ENCODE results near the gene FAIM2. TPM values are rescaled to one million over a fixed set of nuclear protein-coding genes. Genes with fewer than 3 reads are reported as not detected.
A peak's percentile ranks its signal among the peaks of the same experiment; 100 is the strongest.

The FAIM2 gene
- total RNA-seq, 4 donors from 2014 or later = 0.13 to 1.1 TPM; not detected in 2

DNA sequence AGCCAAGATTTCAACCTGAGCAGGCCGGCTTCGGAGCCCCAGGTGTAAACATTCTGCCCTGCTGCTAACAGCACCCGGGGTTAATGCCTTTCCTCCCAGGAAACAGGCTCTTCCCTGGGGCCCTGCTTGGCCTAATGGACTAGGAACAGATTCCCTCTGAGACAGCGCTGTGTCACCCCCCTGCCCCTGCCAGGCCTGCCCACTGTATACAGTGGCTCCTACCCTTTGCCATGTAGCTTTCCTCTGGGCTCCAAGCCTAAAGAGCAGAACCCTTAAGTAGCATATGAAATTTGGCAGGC, 32.5 kb downstream of the FAIM2 start:
- in situ Hi-C loops (cut with MboI; ENCODE audit: low sequenced_read_pairs in 4 of 4) = no loop called here
- no peak for DNase-seq
- Histone ChIP-seq H3K36me3 (no peaks in the 10 kb centered on the region), H3K27ac (no peak overlapping the region), H3K27me3 (no peaks in the 10 kb centered on the region), H3K9me3 (no peaks in the 10 kb centered on the region), H3K4me3 (no peak overlapping the region), H3K4me1 (peaks cover 10 to 19% of the 10 kb centered on the region in 2 donors)
- intact Hi-C loops (cut with DNase I; ENCODE audit: low total_unique reads) = no loop called here
- ATAC-seq = no peak
- TF ChIP-seq POLR2A (IDR thresholded peaks at IDR 0.05) = no peak
- TF ChIP-seq, protein P1, sequence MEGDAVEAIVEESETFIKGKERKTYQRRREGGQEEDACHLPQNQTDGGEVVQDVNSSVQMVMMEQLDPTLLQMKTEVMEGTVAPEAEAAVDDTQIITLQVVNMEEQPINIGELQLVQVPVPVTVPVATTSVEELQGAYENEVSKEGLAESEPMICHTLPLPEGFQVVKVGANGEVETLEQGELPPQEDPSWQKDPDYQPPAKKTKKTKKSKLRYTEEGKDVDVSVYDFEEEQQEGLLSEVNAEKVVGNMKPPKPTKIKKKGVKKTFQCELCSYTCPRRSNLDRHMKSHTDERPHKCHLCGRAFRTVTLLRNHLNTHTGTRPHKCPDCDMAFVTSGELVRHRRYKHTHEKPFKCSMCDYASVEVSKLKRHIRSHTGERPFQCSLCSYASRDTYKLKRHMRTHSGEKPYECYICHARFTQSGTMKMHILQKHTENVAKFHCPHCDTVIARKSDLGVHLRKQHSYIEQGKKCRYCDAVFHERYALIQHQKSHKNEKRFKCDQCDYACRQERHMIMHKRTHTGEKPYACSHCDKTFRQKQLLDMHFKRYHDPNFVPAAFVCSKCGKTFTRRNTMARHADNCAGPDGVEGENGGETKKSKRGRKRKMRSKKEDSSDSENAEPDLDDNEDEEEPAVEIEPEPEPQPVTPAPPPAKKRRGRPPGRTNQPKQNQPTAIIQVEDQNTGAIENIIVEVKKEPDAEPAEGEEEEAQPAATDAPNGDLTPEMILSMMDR (IDR thresholded peaks at IDR 0.05 in 4 of 5, conservative IDR thresholded peaks at IDR 0.05 in 1 of 5) = no peak

DNA sequence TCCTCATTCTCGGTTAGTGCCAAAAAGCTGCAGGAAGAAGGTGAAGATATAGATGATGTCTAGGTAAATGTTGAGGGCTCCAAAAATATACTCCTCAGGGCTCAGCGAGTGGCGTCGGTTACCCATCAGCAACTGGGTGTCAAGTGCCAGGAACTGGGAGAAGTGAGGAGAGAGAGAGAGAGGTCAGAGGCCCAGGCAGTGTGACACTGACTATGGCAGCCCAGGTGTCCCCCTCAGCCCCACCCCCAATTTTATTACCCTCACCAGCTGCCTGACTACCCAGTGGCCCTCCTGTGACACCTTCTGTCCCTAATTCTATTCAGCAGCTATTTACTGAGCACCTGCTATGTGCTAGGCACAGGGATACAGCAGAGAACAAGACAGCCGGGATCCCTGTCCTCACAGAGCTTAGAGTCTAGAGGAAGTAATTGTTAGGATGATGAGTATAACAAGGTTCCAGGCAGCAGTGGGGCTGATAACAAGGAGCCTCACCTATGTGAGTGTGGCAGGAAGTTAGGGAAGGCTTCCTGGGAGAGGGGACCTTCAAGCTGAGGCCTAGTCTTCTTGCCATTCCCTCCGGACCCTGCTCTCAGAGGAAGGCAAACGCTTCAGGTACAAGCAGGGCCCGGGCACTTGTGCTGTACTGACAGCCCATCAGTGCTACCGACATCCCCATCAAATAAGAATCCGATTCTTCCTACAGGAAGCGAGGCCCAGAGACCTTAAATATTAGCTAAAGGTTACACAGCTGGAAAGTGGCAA, 33.0 kb downstream of the FAIM2 start:
- in situ Hi-C loops (cut with MboI; ENCODE audit: low sequenced_read_pairs in 4 of 4) (no loop called here), intact Hi-C loops (cut with DNase I; ENCODE audit: low total_unique reads) (no loop called here)
- Histone ChIP-seq H3K27me3 (no peaks in the 10 kb centered on the region), H3K4me1 (peaks cover 10 to 19% of the 10 kb centered on the region in 2 donors), H3K36me3 (no peaks in the 10 kb centered on the region), H3K9me3 (no peaks in the 10 kb centered on the region), H3K4me3 (no peak overlapping the region), H3K27ac (no peak overlapping the region)
- DNase-seq (no peak), ATAC-seq (no peak)
- TF ChIP-seq, protein P1 (IDR thresholded peaks at IDR 0.05 in 4 of 5, conservative IDR thresholded peaks at IDR 0.05 in 1 of 5) = no peak

DNA sequence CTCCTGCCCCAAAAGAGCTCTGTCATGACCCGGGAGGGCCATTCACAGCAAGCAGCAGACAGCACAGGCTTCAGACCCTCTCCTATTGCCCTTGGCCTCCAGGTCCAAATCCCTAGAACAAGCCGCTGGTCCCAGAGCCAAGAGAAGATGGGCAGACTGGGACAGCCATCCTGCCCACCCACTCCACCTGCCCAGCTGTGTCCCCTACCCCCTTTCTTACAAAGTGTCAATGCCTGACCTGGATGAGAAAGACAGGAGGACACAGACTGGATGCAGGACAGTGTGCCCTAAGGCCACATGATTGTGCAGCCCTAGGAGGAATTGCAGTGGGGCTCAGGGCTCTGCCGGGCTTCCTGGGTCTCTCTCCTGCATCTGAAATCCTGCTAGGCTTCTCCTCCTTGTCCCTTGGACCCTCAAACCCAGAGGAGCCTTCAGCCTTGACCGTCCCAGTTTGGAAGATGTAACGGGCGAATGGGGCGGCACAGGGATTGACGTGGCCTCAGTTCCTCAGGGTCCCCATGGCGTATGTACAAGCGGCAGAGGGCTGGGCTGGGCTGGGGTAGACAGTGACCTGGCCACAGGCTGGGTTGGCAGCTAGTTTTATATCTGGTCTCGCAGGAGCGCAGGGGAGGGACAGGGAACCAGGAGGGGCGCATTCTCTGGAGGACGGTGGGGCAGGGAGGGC, 33.7 kb downstream of the FAIM2 start:
- ATAC-seq (no peak), DNase-seq (no peak)
- Histone ChIP-seq H3K4me1 (peaks cover 10 to 19% of the 10 kb centered on the region in 2 donors), H3K27ac (peak overlapping the region; percentile 25 to 41 (median 38)), H3K36me3 (no peaks in the 10 kb centered on the region), H3K9me3 (no peaks in the 10 kb centered on the region), H3K4me3 (no peak overlapping the region), H3K27me3 (no peaks in the 10 kb centered on the region)
- intact Hi-C loops (cut with DNase I; ENCODE audit: low total_unique reads) = loop anchor here (10.0 kb wide), 2 partner anchors 95 to 185 kb away; partner anchors contain the start of genes AQP5 and ASIC1
- TF ChIP-seq, protein P1 (IDR thresholded peaks at IDR 0.05 in 4 of 5, conservative IDR thresholded peaks at IDR 0.05 in 1 of 5) = no peak
- no peak for TF ChIP-seq POLR2A (IDR thresholded peaks at IDR 0.05)
- in situ Hi-C loops (cut with MboI; ENCODE audit: low sequenced_read_pairs in 4 of 4) = no loop called here

DNA sequence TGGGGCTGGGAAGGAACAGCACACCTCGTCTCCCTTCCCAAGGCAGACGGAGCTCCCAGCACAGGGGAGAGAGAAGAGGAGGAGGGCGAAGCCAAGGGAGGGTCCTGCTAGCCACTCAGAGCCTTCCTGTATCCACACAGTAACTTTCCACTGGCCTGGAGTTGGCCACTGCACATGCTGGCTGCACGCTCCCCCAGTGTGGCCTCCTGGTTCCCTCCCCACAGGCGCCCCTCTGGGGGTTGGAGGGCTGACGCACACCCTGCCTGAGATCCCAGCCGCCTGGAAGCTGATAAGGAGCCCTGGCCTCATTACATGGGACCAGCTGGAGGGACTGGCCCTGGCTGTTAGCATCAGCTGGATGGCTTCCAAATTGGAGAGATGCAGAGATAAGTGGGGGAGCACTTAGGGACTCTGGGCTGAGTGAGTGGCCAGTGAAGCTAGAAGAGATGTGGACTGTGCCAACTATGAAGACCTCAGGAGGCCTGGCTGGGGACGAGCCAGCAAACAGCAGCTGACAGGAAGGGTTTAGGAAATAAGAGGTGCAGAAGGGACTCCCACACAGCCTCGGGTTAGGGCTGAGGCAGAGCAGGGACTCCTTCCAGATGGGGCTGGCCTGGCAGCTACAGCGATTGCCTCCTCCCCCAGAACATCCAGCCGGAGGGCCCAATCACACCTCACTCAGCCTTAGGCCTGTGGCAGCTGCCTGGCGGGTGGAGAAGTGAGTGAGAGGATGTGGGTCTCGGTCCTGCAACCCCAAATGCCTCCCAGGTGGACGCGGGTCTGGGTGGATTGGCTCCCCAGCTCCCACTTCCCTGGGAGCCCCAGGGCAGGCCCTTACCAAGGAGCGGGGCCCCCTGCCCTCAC, 34.5 kb downstream of the FAIM2 start:
- no peak for TF ChIP-seq POLR2A (IDR thresholded peaks at IDR 0.05)
- TF ChIP-seq, protein P1 (IDR thresholded peaks at IDR 0.05 in 4 of 5, conservative IDR thresholded peaks at IDR 0.05 in 1 of 5) = no peak
- Histone ChIP-seq H3K36me3 (no peaks in the 10 kb centered on the region), H3K4me1 (peaks cover 10 to 19% of the 10 kb centered on the region in 2 donors), H3K27me3 (no peaks in the 10 kb centered on the region), H3K4me3 (no peak overlapping the region), H3K27ac (peak overlapping the region; percentile 25 to 41 (median 40)), H3K9me3 (no peaks in the 10 kb centered on the region)
- ATAC-seq (peak; percentile 72 to 75), DNase-seq (peak; percentile 51 to 71)
- intact Hi-C loops (cut with DNase I; ENCODE audit: low total_unique reads) = loop anchor here (10.0 kb wide), 2 partner anchors 96 to 186 kb away; partner anchors contain the start of genes AQP5 and ASIC1
- in situ Hi-C loops (cut with MboI; ENCODE audit: low sequenced_read_pairs in 4 of 4) = no loop called here
